Activated CD8-positive, alpha-beta T cell treated with anti-CD3 and anti-CD28 coated beads for 36 hours (primary cell): Measurements from ENCODE around the gene MOB3B. TPM values are rescaled to one million over a fixed set of nuclear protein-coding genes. Genes with fewer than 3 reads are reported as not detected.

Source experiments
- ATAC-seq: fragments of 200-7000 bp; cut with Tn5 transposase; one replicate; pipeline ENCODE4 v1.10.0; 2021; ENCODE audit warnings: mild to moderate bottlenecking, moderate library complexity
- CTCF ChIA-PET: fragments of 350-600 bp; sonication (Branson Sonifier 250); formaldehyde crosslinking; loops from one replicate; lab custom pipeline; 2021; ENCODE audit warnings: antibody characterized with exemption; lab: Charles Lee
- POLR2A ChIA-PET: fragments of 350-600 bp; sonication (Branson Sonifier 250); formaldehyde crosslinking; loops from one replicate; lab custom pipeline; 2021; ENCODE audit warnings: antibody characterized with exemption; lab: Charles Lee
- DNase-seq: peaks from one replicate; pipeline ENCODE4 v3.0.0-alpha.2; 2020
- H3K27ac Mint-ChIP-seq: one replicate; pipeline ENCODE4 v1.8.0; 2021; ENCODE audit warnings: mild to moderate bottlenecking, mixed read lengths
- H3K27me3 Mint-ChIP-seq: one replicate; pipeline ENCODE4 v1.8.0; 2021; ENCODE audit warnings: mixed read lengths
- H3K36me3 Mint-ChIP-seq: one replicate; pipeline ENCODE4 v1.8.0; 2021; ENCODE audit warnings: low read depth, mixed read lengths
- H3K4me1 Mint-ChIP-seq: one replicate; pipeline ENCODE4 v1.8.0; 2021; ENCODE audit warnings: low read depth, mixed read lengths
- H3K4me3 Mint-ChIP-seq: one replicate; pipeline ENCODE4 v1.8.0; 2021; ENCODE audit warnings: mild to moderate bottlenecking, moderate library complexity, mixed read lengths
- H3K9me3 Mint-ChIP-seq: one replicate; pipeline ENCODE4 v1.8.0; 2021; ENCODE audit warnings: mixed read lengths
- CTCF ChIP-seq: fragments of 200-600 bp; IDR thresholded peaks from one replicate; pipeline ENCODE4 v1.8.0; 2022; ENCODE audit warnings: antibody characterized with exemption, mild to moderate bottlenecking
- intact Hi-C: fragments of 100-400 bp; cut with micrococcal nuclease; formaldehyde crosslinking; loops from one replicate; pipeline ENCODE4 v1.10.0; 2022
- total RNA-seq, 2 experiments: library from RNA; stranded (reverse); gene quantifications; one replicate each; pipeline ENCODE4 v1.2.3, GENCODE V29; 2021

The MOB3B gene
- total RNA-seq, 2 experiments from 2014 or later, result 0.47 to 0.67 TPM

- ChIA-PET CTCF (no interaction called here), POLR2A (no interaction called here)
- Mint-ChIP-seq H3K4me3 (no peak overlapping the region), H3K9me3 (peaks cover 1% of the 10 kb centered on the region), H3K4me1 (no peaks in the 10 kb centered on the region), H3K36me3 (no peaks in the 10 kb centered on the region), H3K27me3 (no peaks in the 10 kb centered on the region), H3K27ac (no peak overlapping the region)
- ATAC-seq (no peak), DNase-seq (no peak)
- no peak for TF ChIP-seq CTCF
- intact Hi-C loops, result no loop called here
These were observed 56.5 kb downstream of the MOB3B start for GRCh38 chr9:27473111-27473529.

GRCh38 chr9:27472195-27472594, 57.4 kb downstream of the MOB3B start:
- no peak for TF ChIP-seq CTCF
- H3K9me3 Mint-ChIP-seq, result no peaks in the 10 kb centered on the region
- intact Hi-C loops, result no loop called here
- POLR2A ChIA-PET, result no interaction called here
- no peak overlapping the region for H3K27ac Mint-ChIP-seq
- no peaks in the 10 kb centered on the region for H3K4me1 Mint-ChIP-seq
- CTCF ChIA-PET, result no interaction called here
- H3K4me3 Mint-ChIP-seq, result no peak overlapping the region
- H3K36me3 Mint-ChIP-seq, result no peaks in the 10 kb centered on the region
- ATAC-seq (no peak), DNase-seq (no peak)
- no peaks in the 10 kb centered on the region for H3K27me3 Mint-ChIP-seq

GRCh38 chr9:27471789-27472188, 57.8 kb downstream of the MOB3B start:
- no peaks in the 10 kb centered on the region for H3K4me1 Mint-ChIP-seq
- POLR2A ChIA-PET, result no interaction called here
- no peaks in the 10 kb centered on the region for H3K36me3 Mint-ChIP-seq
- TF ChIP-seq CTCF, result no peak
- DNase-seq (no peak), ATAC-seq (no peak)
- no peaks in the 10 kb centered on the region for H3K27me3 Mint-ChIP-seq
- H3K4me3 Mint-ChIP-seq, result no peak overlapping the region
- intact Hi-C loops, result no loop called here
- no peak overlapping the region for H3K27ac Mint-ChIP-seq
- no peaks in the 10 kb centered on the region for H3K9me3 Mint-ChIP-seq
- CTCF ChIA-PET, result no interaction called here

- no peak for ATAC-seq
- Mint-ChIP-seq H3K4me1 (no peaks in the 10 kb centered on the region), H3K9me3 (no peaks in the 10 kb centered on the region), H3K27me3 (no peaks in the 10 kb centered on the region), H3K27ac (no peak overlapping the region), H3K4me3 (no peak overlapping the region), H3K36me3 (no peaks in the 10 kb centered on the region)
- POLR2A ChIA-PET, result no interaction called here
- CTCF ChIA-PET, result no interaction called here
- DNase-seq, result no peak
- intact Hi-C loops, result no loop called here
- TF ChIP-seq CTCF, result no peak
These were observed 58.2 kb downstream of the MOB3B start for GRCh38 chr9:27471366-27471765.

- Mint-ChIP-seq H3K4me3 (no peak overlapping the region), H3K9me3 (no peaks in the 10 kb centered on the region), H3K36me3 (no peaks in the 10 kb centered on the region), H3K27ac (no peak overlapping the region), H3K4me1 (no peaks in the 10 kb centered on the region), H3K27me3 (no peaks in the 10 kb centered on the region)
- CTCF ChIA-PET, result no interaction called here
- no peak for TF ChIP-seq CTCF
- POLR2A ChIA-PET, result no interaction called here
- ATAC-seq (no peak), DNase-seq (no peak)
- intact Hi-C loops, result no loop called here
These were observed 59.2 kb downstream of the MOB3B start for GRCh38 chr9:27470291-27470856.
